Measurements from ENCODE around the gene SLC25A10.
A peak's percentile ranks its signal among the peaks of the same experiment; 100 is the strongest.

SLC25A10 gene

GRCh38 chr17:81711814-81712467 lies at the start of gene SLC25A10:
Gene SLC25A10, plus strand, starts transcription at chr17:81712284. Its CDS starts 143 bp downstream, at chr17:81712427.
- peak; percentile 79 for DNase-seq

GRCh38 chr17:81664051-81664470 lies 48.0 kb upstream of the SLC25A10 start:
- DNase-seq: no peak

GRCh38 chr17:81665205-81666091 lies 46.6 kb upstream of the SLC25A10 start:
- DNase-seq: no peak

- DNase-seq: no peak
Measured at GRCh38 chr17:81666092-81666341, 46.1 kb upstream of the SLC25A10 start.

DNA sequence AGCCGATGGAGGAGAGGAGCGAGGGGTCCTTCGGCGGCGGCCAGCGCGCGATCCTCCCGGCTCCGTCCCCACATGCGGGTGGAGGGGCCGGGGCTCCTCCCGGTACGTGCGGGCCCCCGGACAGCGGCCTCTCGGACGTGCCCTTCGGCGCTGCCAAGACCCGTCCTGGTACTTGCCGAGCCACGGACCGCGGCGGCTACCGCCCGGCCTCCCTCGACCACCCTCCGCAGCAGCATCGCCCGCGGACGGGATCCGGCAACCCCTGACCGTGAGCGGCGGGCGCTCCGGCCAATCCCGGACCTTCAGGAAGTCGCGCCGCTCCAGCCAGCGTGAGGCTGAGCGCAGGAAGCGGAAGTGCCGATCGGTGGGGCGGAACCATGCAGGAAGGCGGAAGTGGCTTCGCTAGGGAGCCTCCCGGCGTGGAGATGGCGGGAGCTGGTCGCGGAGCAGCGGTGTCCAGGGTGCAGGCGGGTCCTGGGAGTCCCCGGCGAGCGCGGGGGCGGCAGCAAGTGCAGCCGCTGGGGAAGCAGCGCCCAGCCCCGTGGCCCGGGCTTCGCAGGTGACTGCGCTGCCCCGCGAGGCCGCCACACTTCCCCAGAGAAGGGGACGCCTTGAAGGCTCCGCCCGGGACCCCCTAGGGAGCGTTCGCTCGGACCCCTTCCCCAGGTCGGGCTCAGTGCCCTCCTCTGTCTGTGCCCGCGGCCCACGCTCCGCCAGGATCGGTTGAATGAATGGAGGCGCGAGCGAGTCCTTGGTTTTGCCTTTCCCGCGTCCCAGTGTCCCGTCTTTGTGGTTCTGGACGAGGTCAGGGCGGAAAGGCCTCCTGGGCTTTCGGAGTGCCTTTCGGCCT lies 45.5 kb upstream of the SLC25A10 start, which contains the start of the genes CCDC137 and OXLD1:
Gene CCDC137 (plus strand): TSS at position 396 of the 850 bp plus-strand sequence. CDS start 30 bp downstream, at position 426.
Gene OXLD1 (minus strand): TSS at position 264 of the 850 bp plus-strand sequence. CDS start 28 bp downstream, at position 236.
- DNase-seq: peak; percentile 96

DNA sequence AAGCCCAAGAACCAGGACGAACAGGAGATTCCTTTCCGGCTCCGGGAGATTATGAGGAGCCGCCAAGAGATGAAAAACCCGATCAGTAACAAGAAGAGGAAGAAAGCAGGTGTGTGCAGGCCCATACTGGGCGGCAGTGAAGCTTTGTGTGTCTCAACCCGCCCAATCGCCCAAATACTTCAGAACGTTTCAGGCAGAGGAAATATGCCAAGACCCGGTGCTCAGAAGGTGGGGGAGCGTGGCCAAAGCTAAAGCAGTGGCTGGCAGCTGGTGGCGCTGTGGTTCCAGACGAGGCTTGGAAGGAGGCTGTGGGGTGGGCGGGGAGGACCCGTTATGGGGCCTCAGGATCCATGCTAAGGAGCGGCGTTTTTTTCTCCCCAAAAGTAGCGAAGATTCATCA lies 44.3 kb upstream of the SLC25A10 start:
- no peak for DNase-seq

DNA sequence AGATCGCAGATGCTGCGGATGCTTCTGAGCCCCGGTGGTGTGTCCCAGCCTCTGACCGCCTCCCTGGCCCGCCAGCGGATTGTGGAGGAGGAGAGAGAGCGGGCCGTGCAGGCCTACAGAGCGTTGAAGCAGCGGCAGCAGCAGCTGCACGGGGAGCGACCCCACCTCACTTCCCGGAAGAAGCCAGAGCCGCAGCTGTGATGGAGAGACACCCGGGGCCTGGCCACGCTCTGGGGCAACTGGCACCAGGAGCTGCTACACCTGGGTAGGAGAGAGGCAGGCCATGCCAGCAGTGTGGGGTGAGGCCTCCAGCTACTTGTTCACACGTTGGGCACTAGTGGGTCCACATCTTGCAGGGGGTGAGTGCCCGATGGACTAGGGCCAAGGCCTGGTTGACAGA lies 39.6 kb upstream of the SLC25A10 start:
- DNase-seq: no peak

GRCh38 chr17:81672954-81673353 lies 39.1 kb upstream of the SLC25A10 start:
- no peak for DNase-seq

DNA sequence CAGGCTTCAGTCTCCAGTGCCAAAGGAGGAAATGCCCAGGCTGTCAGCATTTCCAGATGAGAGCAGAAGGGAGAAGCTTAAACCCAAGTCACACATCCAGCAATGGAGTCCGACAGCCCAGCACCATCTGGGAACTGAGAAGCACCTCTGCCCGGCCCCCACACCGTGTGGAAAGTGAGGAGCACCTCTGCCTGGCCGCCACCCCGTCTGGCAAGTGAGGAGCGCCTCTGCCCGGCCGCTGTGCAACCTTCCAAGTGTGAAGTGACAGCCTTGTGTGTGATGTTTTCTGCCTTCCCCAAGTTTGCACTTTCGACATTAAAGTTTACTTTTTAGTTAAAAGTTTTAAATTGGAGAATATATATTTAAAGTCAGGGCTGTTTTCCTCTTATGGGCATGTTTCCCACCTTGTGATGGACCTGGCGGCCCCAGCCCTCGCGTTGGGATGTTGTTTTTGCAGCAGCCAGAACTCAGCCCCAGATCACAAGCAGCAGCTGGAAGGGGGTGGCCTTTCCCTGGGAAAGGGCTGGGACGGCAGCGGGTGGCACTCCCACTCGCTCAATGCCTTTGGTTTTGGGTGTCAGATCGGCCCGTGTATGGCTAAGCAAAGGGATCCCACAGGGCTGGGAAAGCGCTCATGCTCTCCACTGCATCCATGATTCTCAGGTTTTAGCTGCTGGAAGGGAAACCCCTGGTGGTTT lies 38.4 kb upstream of the SLC25A10 start:
- DNase-seq: no peak

DNA sequence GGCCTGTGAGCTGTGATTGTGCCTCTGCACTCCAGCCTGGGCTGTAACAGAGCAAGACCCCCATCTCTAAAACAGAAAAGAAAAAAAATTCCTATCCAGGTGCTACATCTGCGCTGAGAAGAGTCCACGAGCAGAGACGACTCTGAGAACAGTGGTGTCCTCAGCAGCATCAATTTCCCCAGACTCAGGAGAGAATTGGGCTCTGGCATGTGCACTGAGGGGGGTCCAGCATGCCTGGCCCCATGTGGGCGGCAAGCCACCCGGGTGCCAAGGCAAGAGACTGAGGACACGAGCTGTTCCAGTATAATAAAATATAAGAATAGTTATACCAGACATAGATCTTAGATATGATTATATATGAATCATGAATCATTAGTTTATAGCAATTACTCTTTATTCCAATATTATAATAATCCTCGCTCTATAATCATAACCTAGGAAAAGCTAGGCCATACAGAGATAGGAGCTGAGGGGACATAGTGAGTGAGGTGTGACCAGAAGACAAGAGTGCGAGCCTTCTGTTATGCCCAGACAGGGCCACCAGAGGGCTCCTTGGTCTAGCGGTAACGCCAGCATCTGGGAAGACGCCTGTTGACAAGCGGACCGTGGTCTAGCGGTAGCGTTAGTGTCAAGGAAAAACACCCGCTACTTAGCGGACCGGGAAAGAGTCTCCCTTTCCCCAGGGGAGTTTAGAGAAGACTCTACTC lies 36.4 kb upstream of the SLC25A10 start:
- DNase-seq: peak; percentile 24

DNA sequence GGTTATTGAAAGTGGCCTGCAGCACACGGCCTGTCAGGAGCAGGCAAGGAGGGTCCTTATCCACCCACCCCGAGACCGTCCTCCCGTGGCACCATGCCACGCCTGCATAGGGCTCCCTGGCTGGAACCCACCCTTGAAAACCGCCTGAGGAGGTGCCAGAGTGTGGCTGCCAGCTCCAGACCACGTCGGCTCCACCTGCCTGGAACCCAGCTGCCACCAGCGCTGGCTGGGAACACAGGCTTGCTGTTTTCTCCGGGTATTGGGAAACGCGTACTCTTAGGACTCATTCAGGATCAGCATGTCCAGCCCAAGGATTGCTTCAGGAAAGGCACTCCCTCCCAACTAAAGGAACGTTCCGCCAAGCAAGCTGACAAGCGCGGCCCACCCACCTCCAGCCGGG lies 35.2 kb upstream of the SLC25A10 start:
- no peak for DNase-seq

DNA sequence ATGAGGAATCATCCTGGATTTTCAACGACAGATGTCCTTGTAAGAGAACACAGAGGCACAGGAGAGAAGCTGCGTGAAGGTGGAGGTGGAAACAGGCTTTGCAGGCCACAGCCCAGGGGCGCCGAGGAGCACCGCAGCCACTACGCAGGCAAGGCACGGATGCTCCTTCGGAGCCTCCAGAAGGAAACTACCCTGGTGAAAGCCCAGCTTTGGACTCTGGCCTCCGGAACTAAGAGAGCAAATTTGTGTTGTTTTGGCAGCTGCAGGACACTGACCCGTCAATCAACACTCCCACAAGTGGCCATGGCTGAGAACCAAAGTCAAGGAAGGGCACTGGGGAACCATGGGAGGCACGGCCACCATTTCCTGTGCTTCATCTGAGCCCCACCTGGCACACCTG lies 31.9 kb upstream of the SLC25A10 start:
- DNase-seq: no peak

DNA sequence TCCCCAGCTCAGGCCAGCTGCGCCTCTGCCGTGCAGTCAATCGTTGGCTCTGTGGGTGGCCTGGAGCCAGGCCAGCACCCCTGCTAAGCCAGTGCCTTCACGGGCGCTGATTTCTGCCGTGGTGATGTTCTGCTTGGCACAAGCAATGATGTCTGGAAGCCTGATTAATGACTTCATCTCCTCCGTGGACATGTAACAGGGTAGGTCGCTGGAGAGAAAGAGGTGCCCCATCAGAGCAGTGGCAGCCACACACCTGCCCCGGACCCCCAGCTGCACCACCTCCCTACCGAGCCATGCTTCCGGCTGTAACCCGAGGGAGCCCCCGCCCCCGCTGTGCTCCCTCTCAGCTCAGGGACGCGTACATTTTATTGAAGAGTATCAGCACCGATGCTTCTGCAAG lies 30.4 kb upstream of the SLC25A10 start:
- DNase-seq: no peak

DNA sequence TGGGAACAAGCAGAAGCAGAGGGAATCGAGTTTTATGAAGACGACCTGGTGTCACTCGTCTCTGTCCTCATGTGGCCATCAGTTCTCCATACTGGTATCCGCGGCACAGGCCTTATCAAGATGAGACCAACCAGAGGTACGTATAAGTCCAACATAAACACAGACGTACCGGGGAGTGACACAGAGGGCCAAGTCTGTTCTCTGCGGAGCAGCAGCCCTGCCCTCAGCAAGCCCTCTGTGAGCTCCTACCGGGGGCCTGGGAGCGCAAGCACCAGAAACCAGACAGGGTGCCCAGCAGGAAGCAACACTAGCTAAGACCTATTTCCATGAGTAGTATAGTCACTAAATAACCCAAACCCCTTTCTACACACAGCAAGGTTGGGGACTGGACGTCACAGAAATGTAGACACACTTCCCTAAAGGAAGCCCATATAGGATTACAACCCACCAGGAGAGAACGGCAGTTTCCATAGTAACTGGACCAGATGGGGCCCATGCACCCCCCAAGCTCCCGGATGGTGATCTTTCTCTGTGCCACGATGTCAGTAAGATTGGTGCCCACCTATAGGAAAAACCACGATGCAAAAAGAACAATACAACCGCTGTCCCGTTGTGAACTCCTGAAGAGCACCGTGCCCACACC lies 29.4 kb upstream of the SLC25A10 start:
- no peak for DNase-seq

GRCh38 chr17:81683208-81683583 lies 28.9 kb upstream of the SLC25A10 start:
- no peak for DNase-seq

DNA sequence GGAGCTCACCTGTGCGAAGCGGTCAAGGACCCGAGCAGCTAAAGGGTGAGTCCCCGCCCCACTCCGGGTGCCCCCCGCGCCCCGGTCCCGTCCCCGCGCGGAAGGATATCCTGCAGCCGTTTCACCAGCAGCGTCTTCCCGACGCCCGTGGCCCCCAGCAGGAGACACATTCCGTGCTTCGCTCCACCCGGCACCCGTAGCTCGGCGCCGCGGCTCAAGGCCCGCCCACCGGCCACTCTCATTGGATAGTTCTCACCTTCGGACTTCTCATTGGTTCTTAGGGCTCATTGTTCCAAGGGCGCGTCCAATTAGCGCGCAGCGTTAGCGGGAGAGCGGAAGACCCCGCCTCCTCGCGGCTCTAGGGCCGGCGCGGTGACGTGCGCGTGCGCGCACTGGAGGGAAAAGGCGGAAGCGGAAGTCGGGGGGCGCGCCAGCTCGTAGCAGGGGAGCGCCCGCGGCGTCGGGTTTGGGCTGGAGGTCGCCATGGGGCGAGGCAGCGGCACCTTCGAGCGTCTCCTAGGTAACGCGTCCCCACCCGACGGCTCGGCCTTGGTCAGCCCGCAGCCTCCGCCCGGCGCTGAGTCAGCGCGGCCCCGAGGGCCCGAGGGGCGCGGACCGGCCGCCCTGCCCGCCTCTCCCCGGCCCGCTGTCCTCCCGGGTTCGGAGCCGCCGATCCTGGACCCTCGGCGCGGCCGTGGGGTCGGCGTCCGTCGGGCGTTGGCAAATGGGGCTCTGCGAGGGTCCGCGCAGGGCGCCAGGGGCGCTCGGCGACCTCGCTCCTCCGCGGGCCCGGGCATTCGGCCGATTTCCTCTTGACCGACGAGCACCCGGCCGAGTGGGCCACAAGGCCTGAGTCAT lies 28.3 kb upstream of the SLC25A10 start, which contains the start of the genes ARL16 and HGS:
Gene ARL16 (minus strand): TSS at position 214 of the 858 bp plus-strand sequence. CDS start 44 bp downstream, at position 170.
Gene HGS (plus strand): TSS at position 428 of the 858 bp plus-strand sequence. CDS start 56 bp downstream, at position 484.
- peak; percentile 100 for DNase-seq

DNA sequence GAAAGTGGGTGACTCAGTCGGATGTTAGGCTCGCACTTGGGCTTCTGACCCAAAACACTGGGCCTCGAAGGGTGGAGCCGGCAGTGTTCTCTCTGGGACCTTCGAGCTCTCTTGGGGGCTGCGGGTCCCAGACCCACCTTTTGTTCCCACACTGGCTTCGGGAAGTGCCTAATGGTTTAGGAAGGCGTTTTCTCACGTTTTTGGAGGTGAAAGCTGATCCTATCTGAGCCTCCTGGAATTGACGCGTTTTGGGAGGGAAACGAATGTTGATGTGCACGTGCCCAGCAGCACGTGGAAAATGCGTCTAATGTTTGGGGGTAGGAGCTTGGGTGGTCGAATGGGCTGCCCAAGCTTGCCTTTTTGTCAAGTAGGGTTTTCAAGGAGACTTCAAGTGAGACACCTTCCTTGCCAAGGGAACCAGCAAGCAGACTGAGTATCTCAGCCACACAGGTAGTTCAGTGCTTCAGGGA lies 27.6 kb upstream of the SLC25A10 start:
- DNase-seq: no peak

DNA sequence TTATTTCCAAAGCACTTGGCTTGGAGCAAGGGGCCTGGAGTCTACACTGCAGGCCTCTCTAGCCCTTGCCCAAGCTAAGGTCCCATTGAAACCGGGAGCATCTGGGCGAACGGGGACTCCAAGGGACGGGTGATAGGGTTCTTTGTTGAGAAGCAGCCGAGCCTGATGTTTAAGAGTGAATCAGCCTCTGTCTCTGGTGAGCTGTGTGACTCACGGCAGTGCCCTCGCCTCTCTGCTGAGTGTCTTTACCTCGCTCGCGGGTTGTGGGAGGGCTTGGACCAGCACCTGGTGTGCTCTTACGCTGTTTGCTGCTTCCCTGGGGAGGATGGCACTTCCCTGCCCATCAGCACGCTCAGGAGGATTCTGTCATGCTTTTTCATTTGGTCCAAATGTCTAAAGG lies 27.0 kb upstream of the SLC25A10 start:
- DNase-seq: peak; percentile 26

DNA sequence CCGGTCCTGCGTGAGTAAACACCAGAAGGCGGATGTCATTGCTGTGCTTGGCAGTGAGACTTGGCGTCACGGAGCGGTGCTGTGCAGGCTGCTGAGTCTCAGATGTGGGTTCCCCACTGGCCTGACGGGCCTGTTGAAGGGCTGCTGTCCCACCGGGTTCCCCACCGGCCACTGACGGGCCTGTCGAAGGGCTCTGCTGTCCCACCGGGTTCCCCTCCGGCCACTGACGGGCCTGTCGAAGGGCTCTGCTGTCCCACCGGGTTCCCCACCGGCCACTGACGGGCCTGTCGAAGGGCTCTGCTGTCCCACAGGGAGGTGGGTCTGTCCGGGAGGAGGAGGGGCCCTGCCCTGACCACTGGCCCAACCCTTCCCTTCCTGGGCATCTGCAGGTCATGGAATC lies 25.5 kb upstream of the SLC25A10 start:
- no peak for DNase-seq
